ENCODE results near the gene BORCS5.
"Not testable (repeated sequence)": the region's sequence is repeated elsewhere in the genome, so short reads cannot be mapped to it uniquely, and the experiment has no call there.

BORCS5 gene

DNA sequence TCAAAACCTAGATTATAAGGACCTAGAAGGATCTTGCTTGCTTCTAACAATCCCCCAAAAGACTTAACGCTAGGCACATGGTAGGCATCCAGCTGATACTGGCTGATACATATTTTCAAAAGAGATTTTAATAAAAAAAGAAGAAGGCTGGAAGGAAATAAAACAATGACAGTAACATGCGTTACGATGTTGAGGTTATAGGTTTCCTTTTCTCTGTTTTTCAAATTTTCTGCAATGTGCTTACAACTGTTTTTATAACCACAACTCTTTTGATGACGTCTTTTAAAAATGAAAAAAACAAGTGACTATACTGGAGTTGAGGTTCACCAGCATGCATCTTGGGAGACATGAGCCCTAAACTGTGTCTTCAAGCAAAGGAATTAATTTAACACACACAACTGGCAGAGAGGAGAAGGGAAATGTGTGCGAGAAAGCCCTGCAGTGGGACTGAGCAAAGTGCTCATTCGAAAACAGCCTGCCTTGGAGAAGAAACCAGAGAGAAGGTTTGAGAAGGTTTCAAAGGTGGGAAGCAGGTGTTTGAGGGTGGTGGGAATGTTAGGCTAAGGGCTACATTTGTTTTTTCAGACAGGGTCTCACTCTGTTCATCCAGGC is 125.4 kb downstream of the BORCS5 start:
- no peak for DNase-seq (ENCODE audit: extremely low read depth in 1 of 2, low read depth in 1 of 2)

DNA sequence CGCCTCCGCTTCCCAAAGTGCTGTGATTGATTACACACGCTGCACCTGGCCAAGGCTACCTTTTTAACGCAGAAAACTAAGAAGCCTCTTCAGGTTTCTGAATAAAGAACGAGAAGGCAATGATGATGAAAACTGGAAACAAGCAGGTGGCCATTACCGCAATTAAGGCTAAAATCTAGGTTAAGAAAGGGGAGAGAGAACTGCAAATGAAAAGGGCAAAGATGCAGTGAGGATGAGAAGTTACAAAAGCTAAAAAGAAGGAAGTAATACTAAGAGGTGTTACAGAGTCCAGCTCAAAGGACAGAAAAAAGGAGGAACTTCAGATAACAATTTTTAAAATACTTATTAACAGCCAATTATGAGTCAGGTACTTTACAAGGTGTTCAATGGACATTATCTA is 126.1 kb downstream of the BORCS5 start:
- no peak for DNase-seq (ENCODE audit: extremely low read depth in 1 of 2, low read depth in 1 of 2)

GRCh38 chr12:12483438-12483837 is 126.6 kb downstream of the BORCS5 start:
- DNase-seq (ENCODE audit: extremely low read depth in 1 of 2, low read depth in 1 of 2), result no peak

DNA sequence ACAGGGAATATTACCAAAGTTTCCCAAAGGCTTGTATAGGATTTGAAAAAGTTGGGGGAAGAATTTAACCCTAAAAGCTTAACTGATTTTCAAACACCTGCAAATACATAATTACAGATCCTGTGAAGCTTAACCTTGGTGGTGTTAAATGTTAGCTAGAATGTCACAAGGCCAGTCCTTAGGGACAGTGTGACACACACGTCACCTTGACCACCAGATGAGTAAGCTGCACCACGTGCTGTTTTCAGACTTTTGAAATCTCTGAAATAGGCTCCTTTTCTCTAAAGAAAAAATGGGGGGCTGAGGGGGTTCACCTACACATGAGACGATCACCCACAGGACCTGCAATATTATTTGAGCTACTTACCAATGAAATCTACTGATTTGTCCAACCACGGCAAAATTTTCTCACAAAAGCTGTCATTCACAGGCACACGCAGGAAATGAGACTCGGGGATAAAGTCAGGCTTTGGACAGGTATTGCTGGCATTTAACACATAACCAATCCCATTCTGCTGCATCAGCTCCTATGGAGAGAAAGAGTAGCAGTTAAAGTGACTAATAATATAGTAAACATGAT is 129.9 kb downstream of the BORCS5 start:
- no peak for DNase-seq (ENCODE audit: extremely low read depth in 1 of 2, low read depth in 1 of 2)

DNA sequence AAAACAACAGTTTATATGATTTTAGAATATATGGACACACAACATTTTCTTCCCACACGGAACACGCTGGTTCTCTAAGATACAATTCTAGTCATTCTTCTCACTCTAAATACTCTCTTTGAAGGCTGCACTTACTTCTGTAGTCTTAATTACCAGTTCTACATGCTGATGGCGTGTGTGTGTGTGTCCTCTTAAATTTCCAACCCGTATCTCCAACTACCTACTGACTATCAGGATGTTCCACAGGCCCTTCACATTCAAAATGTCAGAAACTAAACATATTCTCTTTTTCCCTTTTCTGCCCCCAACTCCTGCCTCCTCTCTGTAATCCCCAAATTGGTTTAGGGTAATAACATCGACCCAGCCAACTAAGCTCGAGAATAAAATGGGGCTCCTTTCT is 130.6 kb downstream of the BORCS5 start:
- no peak for DNase-seq (ENCODE audit: extremely low read depth in 1 of 2, low read depth in 1 of 2)

GRCh38 chr12:12488296-12488695 is 131.4 kb downstream of the BORCS5 start:
- no peak for DNase-seq (ENCODE audit: extremely low read depth in 1 of 2, low read depth in 1 of 2)

GRCh38 chr12:12488823-12489550 is 132.1 kb downstream of the BORCS5 start:
- no peak for DNase-seq (ENCODE audit: extremely low read depth in 1 of 2, low read depth in 1 of 2)

GRCh38 chr12:12491606-12492005 is 134.7 kb downstream of the BORCS5 start:
- no peak for DNase-seq (ENCODE audit: extremely low read depth in 1 of 2, low read depth in 1 of 2)

- DNase-seq (ENCODE audit: extremely low read depth in 1 of 2, low read depth in 1 of 2), result no peak
Observed at GRCh38 chr12:12492547-12492946, 135.7 kb downstream of the BORCS5 start.

GRCh38 chr12:12495536-12495935 is 138.7 kb downstream of the BORCS5 start:
- no peak for DNase-seq (ENCODE audit: extremely low read depth in 1 of 2, low read depth in 1 of 2)

GRCh38 chr12:12498210-12498609 is 141.3 kb downstream of the BORCS5 start:
- no peak for DNase-seq (ENCODE audit: extremely low read depth in 1 of 2, low read depth in 1 of 2)

DNA sequence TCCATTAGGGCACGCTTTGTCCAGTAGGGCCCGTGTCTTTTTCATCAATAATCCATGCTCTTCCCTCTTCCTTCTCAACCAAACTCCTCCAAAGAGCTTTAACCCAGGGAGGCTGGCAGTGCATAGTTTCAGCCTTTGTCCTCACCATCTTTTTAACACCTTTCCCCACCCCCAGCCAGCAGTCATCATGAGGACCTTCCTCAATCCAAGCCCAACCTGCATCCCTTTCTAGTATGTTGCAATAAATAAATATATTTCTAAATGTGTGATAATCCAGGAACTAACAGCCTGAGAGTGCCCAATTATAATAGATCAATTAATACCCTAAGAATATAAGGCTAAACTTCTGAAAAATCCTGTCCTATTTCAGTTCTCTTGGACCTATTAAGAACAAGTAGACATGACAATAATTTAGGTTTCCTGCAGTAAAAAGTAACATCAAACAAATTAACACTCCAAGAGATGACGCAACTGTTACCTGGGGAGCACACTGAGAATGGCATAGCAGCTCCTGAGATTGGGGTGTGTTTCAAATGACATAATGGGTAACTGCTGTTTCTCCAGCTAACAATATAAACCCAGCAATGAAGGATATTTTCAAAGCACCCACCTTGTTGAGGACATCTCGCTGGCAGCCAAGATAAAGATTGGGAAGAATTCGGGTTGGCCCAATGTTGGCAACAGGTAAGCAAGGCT is 143.2 kb downstream of the BORCS5 start:
- DNase-seq (ENCODE audit: extremely low read depth in 1 of 2, low read depth in 1 of 2), result no peak

GRCh38 chr12:12501121-12501520 is 144.2 kb downstream of the BORCS5 start:
- no peak for DNase-seq (ENCODE audit: extremely low read depth in 1 of 2, low read depth in 1 of 2)

DNA sequence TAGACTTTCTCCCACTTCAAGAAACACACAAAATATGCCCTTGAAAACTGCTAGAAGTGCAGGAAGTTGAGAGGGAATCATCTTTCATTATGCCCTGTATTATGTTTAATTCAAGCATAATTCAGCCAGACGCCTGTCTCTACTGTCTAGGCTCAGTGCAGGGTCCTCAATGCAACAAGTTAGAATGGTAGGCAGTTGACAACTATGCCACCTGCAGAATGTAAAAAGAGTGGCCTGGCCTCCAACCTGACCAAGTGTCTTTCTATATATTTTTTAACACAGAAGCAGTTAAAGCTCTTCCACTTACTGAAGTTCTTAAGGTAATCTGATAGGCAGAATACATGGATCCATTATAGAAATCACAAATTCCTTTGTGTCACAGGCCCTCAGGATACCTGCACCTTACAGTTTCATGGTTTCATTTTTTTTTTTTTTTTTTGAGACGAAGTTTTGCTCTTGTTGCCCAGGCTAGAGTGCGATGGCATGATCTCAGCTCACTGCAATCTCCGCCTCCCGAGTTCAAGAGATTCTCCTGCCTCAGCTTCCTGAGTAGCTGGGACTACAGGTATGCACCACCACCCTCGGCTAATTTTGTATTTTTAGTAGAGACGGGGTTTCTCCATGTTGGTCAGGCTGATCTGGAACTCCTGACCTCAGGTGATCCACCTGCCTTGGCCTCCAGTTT is 145.4 kb downstream of the BORCS5 start:
- DNase-seq (ENCODE audit: extremely low read depth in 1 of 2, low read depth in 1 of 2), result not testable (repeated sequence)

DNA sequence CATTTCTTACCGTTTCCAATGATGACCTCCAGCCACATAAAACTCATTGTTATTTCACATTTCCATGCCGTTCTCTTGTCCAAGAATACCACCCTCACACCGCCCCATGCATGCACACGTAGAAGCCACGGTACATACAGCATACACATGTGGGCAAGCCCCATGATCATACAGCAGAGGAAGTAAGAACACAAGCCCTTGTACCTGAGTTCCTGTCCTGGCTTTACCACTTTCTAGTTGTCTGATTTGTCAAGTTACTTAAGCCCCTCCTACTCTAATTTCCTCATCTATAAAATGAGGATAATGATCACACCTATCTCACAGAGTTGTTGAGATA is 145.9 kb downstream of the BORCS5 start:
- no peak for DNase-seq (ENCODE audit: extremely low read depth in 1 of 2, low read depth in 1 of 2)

GRCh38 chr12:12503384-12504078 is 146.7 kb downstream of the BORCS5 start:
- no peak for DNase-seq (ENCODE audit: extremely low read depth in 1 of 2, low read depth in 1 of 2)

GRCh38 chr12:12505544-12506495 is 148.9 kb downstream of the BORCS5 start:
- no peak for DNase-seq (ENCODE audit: extremely low read depth in 1 of 2, low read depth in 1 of 2)

- no peak for DNase-seq (ENCODE audit: extremely low read depth in 1 of 2, low read depth in 1 of 2)
Observed at GRCh38 chr12:12506496-12506890, 149.6 kb downstream of the BORCS5 start.

- no peak for DNase-seq (ENCODE audit: extremely low read depth in 1 of 2, low read depth in 1 of 2)
Observed at GRCh38 chr12:12507121-12507520, 150.2 kb downstream of the BORCS5 start.

GRCh38 chr12:12508612-12509011 is 151.7 kb downstream of the BORCS5 start:
- no peak for DNase-seq (ENCODE audit: extremely low read depth in 1 of 2, low read depth in 1 of 2)

Data from activated CD8-positive, alpha-beta memory T cell treated with anti-CD3 and anti-CD28 coated beads for 1 hour (primary cell).